ENCODE measurements around the gene AGBL4.
"Not testable (repeated sequence)": the region's sequence is repeated elsewhere in the genome, so short reads cannot be mapped to it uniquely, and the experiment has no call there.

Gene AGBL4

GRCh38 chr1:50023292-50024159, at the start of gene AGBL4:
Gene AGBL4 (minus strand): TSS chr1:50023954.
- peak; percentile 16 for DNase-seq (ENCODE audit: low spot score)

- no peak for DNase-seq (ENCODE audit: low spot score)
These were observed 43.1 kb upstream of the AGBL4 start for GRCh38 chr1:50066806-50067205.

GRCh38 chr1:50060279-50060678, 36.5 kb upstream of the AGBL4 start:
- peak; percentile 5 for DNase-seq (ENCODE audit: low spot score)

GRCh38 chr1:50048791-50049190, 25.0 kb upstream of the AGBL4 start:
- no peak for DNase-seq (ENCODE audit: low spot score)

- no peak for DNase-seq (ENCODE audit: low spot score)
These were observed 24.4 kb upstream of the AGBL4 start for GRCh38 chr1:50047916-50048694.

GRCh38 chr1:50038237-50038809, 14.6 kb upstream of the AGBL4 start:
- DNase-seq (ENCODE audit: low spot score), result no peak

- no peak for DNase-seq (ENCODE audit: low spot score)
These were observed 4.0 kb upstream of the AGBL4 start for GRCh38 chr1:50027794-50028193.

GRCh38 chr1:49995734-49996133, 28.0 kb downstream of the AGBL4 start:
- no peak for DNase-seq (ENCODE audit: low spot score)

GRCh38 chr1:49971088-49971487, 52.7 kb downstream of the AGBL4 start:
- no peak for DNase-seq (ENCODE audit: low spot score)

- no peak for DNase-seq (ENCODE audit: low spot score)
These were observed 72.4 kb downstream of the AGBL4 start for GRCh38 chr1:49951385-49951784.

- not testable (repeated sequence) for DNase-seq (ENCODE audit: low spot score)
These were observed 108.5 kb downstream of the AGBL4 start for GRCh38 chr1:49915301-49915700.

GRCh38 chr1:49906365-49906764, 117.4 kb downstream of the AGBL4 start:
- DNase-seq (ENCODE audit: low spot score), result no peak

- DNase-seq (ENCODE audit: low spot score), result no peak
These were observed 159.2 kb downstream of the AGBL4 start for GRCh38 chr1:49864581-49864980.

- no peak for DNase-seq (ENCODE audit: low spot score)
These were observed 169.0 kb downstream of the AGBL4 start for GRCh38 chr1:49854741-49855140.

- no peak for DNase-seq (ENCODE audit: low spot score)
These were observed 181.2 kb downstream of the AGBL4 start for GRCh38 chr1:49842596-49842995.

- no peak for DNase-seq (ENCODE audit: low spot score)
These were observed 182.0 kb downstream of the AGBL4 start for GRCh38 chr1:49841767-49842166.

GRCh38 chr1:49824261-49824660, 199.5 kb downstream of the AGBL4 start:
- no peak for DNase-seq (ENCODE audit: low spot score)

GRCh38 chr1:49817681-49818080, 206.1 kb downstream of the AGBL4 start:
- no peak for DNase-seq (ENCODE audit: low spot score)

- not testable (repeated sequence) for DNase-seq (ENCODE audit: low spot score)
These were observed 236.7 kb downstream of the AGBL4 start for GRCh38 chr1:49787013-49787412.

- no peak for DNase-seq (ENCODE audit: low spot score)
These were observed 258.7 kb downstream of the AGBL4 start for GRCh38 chr1:49765034-49765433.

- not testable (repeated sequence) for DNase-seq (ENCODE audit: low spot score)
These were observed 285.6 kb downstream of the AGBL4 start for GRCh38 chr1:49738118-49738517.

- DNase-seq (ENCODE audit: low spot score), result no peak
These were observed 295.4 kb downstream of the AGBL4 start for GRCh38 chr1:49728377-49728776.

GRCh38 chr1:49723662-49724061, 300.1 kb downstream of the AGBL4 start:
- no peak for DNase-seq (ENCODE audit: low spot score)

All from LoVo (cell line).